Pons (tissue), 1 donor: ENCODE results near the gene TMEM267.
"Not testable (repeated sequence)": the region's sequence is repeated elsewhere in the genome, so short reads cannot be mapped to it uniquely, and the experiment has no call there.

Experiments
- DNase-seq: peaks from one replicate; pipeline ENCODE4 v3.0.0-alpha.2; 2016; ENCODE audit warnings: low spot score

The TMEM267 gene

GRCh38 chr5:43409809-43410271 lies 73.8 kb downstream of the TMEM267 start:
- DNase-seq, result no peak

- not testable (repeated sequence) for DNase-seq
Observed at GRCh38 chr5:43402524-43403066, 81.1 kb downstream of the TMEM267 start.

- DNase-seq, result no peak
Observed at GRCh38 chr5:43401827-43402226, 81.8 kb downstream of the TMEM267 start.

GRCh38 chr5:43400082-43400481 lies 83.6 kb downstream of the TMEM267 start:
- DNase-seq, result no peak

- no peak for DNase-seq
Observed at GRCh38 chr5:43396762-43397304, 86.8 kb downstream of the TMEM267 start.
